GM18858 (cell line): ENCODE data around the gene HLA-DPA1.
"Not testable (repeated sequence)": the region's sequence is repeated elsewhere in the genome, so short reads cannot be mapped to it uniquely, and the experiment has no call there.

ENCODE experiments used
- ATAC-seq: cut with Tn5 transposase; IDR thresholded peaks from one replicate; pipeline ENCODE4 v1.9.1; 2021; ENCODE audit not compliant: unreplicated experiment

Gene HLA-DPA1

DNA sequence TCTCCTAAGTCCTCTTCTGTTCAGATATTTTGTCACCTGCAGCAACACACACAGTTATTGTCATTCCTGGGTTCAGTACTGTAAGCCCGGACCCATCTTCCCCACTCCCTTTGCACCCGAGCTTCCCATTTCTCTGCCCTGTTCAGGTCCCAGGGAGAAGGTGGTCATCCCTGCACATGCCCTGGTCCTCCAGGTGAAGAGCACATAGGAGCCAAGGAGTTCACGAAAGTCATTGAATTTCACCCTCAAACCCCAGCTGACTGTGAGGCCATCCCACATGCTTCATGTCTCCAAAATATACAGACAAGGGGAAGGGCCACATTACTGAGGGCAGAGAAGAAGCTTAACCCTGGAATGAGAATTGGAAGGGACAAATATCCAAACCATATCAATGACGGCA is 8.1 kb downstream of the HLA-DPA1 start:
- ATAC-seq, result no peak

DNA sequence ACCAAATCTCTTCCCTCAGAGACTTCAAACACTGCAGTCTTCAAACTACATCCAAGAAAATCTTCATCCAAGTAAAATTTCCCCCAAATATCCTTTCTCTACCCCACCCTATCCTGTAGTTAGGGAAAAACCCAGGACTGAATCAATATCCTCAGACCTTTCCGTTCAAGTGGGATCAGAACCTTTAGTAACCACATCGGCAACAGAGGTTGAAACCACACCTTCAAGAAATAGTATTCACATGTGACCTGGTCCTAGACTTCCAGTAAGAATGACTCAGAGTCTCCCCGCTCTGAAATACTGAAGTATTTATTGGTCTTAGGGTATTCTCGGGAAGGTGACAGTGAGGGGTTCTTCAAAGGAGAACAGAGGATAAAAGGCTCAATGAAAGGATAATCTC is 8.7 kb downstream of the HLA-DPA1 start:
- no peak for ATAC-seq

DNA sequence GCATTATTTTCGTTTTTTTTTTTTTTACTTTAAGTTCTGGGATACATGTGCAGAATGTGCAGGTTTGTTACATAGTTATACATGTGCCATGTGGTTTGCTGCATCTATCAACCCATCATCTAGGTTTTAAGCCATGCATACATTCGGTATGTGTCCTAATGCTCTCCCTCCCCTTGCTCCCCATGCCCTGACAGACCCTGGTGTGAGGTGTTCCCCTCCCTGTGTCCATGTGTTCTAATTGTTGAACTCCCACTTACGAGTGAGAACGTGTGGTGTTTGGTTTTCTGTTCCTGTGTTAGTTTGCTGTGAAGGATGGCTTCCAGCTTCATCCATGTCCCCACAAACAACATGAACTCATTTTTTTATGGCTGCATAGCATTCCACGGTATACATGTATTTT is 10.0 kb downstream of the HLA-DPA1 start:
- ATAC-seq, result not testable (repeated sequence)

DNA sequence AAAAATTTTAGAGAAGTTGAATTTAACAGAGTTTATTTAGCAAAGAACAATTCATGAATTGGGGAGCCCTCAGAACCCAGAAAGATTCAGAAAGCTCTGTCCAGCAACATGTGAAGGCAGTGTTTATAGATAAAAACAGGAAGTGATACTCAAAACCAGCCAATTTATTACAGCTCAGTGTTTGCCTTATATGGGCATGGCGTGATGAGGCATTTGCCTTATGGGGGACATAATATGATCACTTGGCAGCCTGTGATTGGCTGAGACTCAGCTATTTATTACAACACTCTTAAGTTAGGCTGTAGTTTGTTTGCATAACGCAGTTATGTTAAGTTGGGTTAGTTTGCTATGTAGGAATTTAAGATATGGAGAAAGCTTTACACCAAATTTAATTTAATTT is 11.5 kb downstream of the HLA-DPA1 start:
- ATAC-seq, result no peak

DNA sequence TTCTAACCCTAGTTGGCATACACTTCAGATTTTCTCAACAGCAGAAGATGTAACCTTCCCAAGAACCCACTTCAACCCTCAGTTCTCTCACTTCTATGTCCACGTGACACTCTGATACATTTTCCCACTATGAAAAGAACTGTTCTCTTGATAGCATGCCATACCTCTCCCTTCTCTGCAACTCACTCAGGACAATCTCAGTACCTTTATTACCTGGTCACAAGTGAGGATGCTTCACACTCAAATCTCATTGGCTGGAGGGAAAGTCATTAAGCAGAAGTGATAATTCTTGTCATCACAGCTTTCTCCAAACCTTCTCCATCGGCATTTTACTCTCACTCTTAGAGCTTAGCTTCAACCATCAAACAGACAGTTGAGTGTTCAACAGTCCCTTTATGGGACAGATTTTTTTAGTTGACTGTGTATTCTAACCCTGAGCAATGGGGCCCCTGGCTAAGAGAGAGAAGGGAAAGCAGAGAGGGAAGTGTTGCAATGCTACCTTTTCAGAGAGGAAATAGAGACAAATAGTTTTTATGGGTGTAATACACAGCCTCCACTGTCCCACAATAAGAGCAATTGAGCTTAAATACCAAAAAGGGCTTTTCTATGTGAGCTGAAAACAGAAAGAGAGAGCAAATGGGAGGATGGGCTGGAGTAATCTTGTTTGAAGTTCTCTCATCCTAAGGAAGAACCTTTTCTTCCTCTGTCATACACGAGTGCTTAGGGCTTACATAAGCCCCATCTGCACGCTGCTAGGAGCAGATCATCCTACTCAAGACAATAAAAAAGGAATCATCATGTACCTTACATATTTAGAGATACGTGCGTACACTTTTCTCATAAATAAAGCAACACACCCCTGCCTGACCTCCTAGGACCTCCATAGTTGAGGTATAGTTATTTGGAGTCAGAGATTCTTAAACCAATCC is 16.0 kb downstream of the HLA-DPA1 start:
- no peak for ATAC-seq

DNA sequence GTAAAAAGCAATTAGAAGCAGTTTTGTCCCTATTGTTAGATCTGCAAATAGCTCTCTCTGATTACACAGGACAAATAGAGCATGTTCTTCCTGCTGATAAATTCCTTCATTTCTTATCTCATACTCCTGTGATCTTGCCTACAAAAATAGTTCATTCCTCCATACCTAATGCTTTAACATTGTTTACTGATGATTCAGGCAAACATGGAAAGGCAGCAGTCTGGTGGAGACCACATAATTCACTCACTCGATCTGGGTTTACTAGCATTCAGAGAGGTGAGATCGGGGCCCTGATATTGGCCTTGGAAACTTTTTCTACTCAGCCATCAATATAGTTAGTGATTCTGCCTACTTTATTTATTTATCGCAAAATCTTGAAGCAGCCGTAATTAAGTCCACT is 20.2 kb downstream of the HLA-DPA1 start:
- no peak for ATAC-seq

DNA sequence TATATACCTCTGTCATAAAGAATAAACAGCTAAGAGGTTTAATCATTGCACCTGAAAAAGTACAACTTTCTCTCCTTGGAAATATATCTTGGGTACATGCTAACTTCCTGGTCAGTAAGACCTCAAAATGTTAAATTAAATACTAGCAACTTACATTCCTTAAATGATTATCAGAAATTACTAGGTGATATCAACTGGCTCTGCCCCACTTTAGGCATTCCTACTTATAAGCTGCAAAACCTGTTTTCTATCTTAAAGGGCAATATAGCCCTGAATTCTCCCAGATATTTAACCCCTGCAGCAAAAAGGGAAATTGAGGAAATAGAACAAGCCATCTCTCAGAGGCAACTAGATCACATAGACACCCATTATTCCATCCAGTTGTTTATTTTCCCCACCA is 20.8 kb downstream of the HLA-DPA1 start:
- no peak for ATAC-seq

DNA sequence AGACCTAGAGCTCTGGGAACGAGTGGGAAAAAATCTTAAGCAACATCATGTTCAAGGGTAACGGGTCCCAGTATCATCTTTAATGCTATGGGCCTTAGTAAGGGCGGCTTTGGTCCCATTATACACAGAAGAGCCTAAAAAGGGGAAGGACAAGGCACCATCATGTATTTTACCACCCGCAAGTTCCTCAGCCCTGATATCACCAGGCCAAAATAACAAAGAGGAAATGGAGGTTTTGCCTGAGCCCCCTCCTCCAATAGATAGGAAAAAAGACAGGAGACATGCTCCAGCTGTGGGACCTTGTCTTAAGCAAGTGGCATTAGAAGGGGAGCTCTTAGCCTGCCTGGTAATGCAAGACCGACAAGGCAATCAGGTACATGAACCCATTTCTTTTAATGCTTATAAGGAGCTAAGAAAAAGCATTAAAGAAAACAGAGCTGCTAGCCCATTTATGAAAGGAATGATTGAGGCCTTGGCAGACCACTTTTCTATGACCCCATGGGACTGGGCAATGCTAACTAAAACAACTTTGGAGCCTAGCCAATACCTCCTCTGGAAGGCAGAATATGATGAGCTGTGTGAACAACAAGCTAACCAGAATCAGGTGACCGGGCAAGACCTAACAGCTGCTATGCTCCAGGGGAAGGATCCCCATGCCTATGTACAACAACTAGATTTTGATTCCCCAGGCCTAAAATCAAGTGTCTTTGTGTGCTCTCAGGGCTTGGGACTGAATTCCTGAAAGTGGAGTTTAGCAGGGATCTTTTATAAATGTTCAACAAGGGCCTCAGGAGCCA is 23.2 kb downstream of the HLA-DPA1 start:
- no peak for ATAC-seq

DNA sequence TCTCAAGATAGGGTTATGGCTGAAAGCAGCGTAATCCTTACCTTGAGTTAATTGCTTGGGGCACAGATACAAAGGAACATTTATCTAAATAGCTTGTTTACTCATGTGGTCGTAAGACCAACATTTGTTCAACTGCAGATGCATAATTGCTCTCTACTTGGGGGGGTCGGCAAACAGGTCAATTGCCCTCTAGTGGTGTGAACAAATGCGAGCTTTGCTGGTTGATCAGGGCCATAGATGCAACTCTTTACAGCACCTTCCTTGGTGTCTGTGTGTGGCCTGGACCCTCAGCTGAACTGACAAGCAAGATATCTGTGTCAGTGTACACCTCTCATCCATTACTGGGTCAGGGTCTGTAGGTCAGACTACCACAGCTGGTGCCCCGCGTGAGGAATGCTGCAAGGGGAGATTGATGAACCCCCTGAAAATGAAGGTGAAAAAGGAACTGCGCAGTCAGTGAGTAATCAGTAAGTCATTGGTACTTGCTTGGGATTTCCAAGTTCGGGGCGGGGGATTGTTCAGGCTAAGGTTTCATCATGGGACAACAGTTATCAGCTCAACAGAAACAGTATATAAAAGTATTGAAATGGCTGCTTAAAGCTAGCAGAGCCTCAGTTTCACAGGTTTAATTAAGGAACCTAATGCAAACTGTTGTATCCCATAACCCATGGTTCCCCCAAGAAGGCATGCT is 24.0 kb downstream of the HLA-DPA1 start:
- ATAC-seq, result no peak

DNA sequence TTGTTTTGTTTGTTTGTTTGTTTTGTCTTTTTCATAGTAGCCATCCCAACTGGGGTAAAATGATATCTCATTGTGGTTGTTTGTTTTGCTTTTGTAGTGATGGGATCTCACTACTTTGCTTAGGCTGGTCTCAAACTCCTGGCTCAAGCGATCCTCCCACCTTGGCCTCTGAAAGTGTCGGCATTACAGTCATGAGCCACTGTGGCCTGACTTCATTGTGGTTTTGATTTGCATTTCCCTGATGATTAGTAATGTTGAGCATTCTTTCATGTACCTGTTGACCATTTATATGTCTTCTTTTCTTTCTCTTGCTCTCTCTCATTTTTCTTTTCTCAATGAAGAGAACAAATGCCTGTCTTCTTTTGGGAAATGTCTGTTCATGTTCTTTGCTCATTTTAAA is 33.3 kb downstream of the HLA-DPA1 start:
- ATAC-seq, result no peak

DNA sequence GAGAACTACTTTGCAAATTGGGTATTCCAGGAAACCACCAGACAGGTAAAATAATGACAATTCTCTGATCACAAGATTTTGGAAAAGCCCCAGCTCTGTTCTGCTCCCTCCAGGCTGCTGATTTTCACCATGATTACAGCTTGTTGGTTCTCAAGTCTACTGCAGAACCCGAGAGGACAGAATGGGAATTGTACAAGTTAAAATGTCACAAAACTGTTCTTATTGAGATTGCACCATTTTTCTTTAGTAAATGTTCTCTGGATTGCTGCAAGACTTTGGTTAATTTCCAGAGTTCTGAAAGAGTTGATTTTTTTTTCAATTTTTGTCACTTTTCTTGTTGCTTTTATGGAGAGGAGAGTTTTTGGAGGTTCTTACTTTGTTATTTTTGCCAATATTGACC is 36.9 kb downstream of the HLA-DPA1 start:
- no peak for ATAC-seq

DNA sequence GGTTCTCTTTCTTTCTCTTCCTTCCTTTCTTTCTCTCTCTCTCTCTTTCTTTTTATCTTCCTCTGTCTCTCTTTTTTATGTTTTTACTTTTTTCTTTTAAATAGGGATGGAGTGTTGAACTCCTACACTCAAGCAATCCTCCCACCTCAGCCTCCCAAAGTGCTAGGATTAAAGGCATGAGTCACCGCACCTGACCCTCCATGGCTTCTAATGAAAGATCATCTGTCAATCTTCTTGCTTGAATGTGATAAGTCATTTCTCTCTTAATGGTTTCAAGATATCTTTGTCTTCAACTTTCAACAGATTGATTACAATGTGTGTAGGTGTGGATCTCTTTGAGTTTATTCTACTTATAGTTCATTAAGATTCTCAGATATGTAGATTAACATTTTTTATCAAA is 38.9 kb downstream of the HLA-DPA1 start:
- ATAC-seq, result no peak

DNA sequence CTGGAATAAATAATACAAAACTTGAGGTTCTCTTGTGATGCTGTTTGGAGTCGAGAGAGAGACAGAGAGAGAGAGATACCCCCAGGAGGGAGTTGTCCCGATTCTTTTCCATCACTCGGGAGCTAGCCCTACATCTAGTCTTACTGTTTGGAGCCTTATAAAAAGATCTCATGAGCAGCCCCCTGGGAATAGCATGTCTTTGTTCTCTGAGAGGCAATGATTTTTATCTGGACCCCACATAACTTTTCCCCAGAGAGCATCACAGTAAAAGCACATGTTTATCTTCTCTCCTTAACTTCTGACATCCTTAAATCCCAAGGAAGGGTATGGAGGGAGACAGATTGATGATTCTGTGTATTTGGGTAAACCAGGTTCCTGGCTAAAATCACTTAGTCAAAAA is 43.2 kb downstream of the HLA-DPA1 start:
- ATAC-seq, result no peak

DNA sequence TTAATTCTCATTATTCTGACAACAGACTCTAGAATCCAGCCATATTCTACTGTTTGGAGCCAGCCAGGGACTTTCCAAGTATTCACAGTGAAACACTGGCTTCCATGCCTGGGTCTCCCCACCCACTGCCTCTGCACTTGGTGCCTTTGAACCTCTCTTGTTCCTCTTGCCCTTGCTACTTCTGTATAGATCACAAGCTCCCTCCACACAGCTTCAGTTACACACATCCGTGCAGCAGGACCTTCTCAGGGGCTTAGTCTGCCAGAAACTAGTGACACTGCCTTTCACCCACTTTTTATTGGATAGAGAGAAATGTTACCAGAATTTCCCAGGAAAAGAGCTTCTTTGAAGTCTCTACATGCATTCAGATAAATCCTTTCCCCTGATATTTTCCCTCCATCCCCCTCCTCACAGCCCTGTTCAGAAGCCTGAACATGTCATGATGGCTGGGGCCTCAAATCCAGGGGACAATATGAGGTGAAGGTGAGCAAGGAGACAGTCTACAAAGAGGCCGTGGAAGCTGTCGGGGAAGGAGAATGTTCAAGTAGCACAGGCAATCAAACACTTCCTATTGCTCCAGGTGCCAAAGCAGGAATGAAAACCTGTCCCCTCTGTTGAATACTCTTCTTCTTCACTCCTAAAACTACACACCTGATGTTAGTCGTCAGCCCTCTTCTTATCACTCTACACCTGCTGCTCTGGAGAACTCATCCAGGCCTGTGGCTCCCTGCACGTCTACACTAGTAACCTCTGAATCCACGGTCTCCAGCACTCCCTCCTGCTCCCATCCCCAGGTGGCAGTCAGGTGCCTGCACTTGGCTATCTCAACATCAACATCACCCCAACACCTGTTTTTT is 43.9 kb downstream of the HLA-DPA1 start:
- peak; percentile 60 for ATAC-seq

DNA sequence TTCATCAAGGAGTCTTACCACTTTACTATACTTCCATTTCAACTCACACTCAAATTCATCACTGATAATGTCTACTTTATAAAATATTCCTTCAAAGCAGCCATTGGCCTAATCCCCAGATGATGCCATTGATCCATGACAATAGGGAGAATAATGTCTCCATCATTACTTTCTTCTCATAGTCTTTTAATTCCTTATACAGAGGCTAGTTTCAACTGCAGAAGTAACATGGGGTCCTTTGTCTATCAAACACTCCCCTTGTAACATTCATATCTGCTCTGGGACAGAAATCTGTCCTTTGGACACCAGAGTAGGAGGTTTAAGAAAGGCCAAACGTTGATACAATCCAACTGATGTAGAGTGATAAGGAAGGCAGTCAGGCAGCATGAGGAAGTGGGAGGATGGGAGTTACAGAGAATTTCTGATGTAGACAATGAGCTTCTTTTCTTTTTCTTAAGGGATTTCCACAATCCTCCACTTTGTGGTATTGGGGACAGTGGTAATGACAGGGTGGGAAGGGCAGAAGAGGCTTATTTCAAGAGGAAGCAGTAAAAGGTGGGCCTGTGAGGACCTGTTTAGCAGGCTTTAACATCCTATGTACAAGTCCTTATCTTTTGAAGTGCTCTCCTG is 45.1 kb downstream of the HLA-DPA1 start:
- ATAC-seq, result no peak

DNA sequence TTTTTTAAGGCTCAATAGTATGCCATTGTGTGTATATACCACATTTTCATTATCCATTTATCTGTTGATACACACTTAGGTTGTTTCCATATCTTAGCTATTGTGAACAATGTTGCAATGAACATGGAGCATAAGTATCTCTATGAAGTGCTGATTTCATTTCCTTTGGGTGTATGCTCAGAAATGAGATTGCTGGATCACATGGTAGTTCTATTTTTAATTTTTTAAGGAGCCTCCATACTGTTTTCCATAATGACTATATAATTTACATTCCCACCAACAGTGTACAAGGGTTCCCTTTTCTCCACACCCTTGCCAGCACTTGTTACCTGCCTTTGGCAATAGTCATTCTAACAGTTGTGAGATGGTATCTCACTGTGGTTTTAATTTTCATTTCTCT is 48.9 kb downstream of the HLA-DPA1 start:
- ATAC-seq, result no peak

DNA sequence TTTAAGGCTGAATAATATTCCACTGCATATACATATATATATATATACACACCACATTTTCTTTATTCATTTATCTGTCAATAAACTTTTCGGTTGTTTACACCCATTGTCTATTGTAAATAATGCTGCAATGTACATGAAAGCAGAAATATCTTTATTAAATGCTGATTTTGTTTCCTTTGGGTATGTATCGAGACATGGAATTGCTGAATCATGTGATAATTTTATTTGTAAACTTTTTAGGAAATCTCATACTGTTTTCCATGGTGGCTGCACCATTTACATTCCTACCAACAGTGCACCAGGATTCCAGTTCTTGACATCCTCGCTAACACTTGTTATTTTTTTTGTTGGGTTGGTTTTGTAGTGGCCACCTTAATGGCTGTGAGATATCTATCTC is 49.9 kb downstream of the HLA-DPA1 start:
- ATAC-seq, result no peak

DNA sequence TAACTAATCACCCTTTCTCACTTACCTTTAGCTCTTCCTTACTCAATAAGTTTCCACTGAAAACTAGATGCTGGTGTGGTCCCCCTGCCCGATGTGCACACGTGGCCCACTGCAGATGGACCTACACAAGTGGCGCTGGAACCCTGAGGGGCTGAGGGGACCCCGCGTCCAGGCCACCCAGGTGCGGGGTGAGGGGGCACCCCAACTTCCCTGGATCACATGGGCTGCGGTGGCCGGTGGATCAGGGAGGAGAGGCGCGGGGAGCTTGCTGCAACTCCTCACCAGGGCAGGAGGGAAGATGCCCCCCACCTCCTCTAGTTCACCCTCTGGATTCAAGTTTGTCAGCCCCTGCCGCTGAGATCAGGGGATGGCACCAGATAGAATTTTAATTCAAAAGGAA is 51.5 kb downstream of the HLA-DPA1 start:
- no peak for ATAC-seq

DNA sequence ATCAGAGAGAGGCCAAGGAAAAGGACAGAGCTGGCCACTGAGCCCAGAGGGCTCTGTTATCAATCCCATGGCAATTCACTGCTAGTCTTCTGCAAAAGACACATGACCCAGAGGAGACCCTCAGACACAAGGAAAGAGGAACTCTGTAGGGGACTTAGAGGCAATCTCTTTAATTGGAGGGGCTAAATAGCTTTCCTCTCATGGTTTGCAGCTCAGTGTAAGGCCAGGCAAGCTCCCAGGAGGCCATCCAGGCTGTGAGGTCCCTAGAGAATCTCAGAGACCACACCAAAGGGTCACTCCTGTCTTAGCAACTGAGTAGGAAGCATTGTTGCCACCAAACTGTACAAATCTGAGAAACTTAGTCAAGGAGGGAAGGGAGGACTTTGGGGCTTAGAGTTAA is 54.1 kb downstream of the HLA-DPA1 start:
- ATAC-seq, result no peak

DNA sequence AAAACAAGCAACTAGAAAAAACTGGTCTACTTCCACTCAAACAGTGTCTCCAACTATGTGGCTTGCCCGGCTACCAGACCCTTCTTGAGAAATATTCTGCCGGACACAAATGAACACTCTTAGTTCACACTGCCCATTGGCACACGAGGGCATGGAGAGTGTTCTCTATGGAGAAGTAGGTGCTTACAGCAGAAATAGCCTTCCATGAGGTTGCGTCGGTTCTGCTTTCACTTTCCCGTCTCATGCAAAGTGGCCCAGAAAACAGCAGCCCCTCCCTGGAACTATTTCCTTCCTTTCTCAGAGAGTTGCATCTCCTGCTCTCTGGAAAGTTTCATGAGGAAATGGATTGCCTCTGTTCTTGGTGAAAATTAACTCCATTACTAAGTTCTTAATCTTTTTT is 54.5 kb downstream of the HLA-DPA1 start:
- no peak for ATAC-seq
